CD4-positive, alpha-beta T cell treated with Interleukin-12 subunit alpha and Interleukin-12 subunit beta, for 1 hour (primary cell): ENCODE measurements around the gene GNAQ.

Experiments used
- DNase-seq: peaks from one replicate; pipeline ENCODE4 v3.0.0-alpha.2; 2020

Gene GNAQ

DNA sequence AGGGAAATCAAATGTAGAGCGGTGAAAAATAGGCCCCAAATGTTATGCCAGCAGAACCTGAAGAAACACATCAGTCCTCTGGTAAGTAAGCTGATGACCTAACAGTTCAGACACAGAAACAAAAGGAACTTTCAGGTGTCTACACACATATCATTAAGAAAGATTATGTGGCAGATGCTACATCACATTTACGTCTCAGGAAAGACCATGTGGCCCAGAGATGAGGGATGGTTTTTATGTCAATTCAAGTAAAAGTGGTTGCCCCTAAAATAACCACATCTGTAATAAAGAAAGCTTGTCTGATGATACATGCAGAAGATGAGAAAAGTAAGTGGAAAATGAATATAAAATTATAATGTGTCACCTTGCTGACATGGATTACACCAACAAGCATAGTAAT, 31.4 kb downstream of the GNAQ start:
- no peak for DNase-seq

DNA sequence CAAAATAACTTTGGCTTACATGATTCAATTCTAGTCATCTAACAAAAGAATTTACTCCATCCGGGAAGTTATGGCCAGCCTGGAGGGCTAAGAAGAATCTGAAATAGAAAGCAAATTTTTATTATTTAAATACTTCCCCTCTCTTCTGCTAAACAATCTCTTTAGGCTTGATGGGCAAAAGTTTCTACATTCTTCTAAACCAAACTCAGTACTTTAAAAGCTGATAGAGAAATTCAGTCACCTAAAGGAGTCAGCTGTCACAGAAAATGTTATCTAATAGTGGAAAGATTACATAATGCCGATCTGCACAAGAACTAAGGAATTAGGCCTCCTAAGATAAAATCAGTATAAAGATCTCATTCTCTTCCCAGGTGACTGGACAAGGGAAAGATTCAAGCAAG, 32.4 kb downstream of the GNAQ start:
- DNase-seq, result no peak

GRCh38 chr9:77997611-77998284, 33.9 kb downstream of the GNAQ start:
- DNase-seq, result no peak

DNA sequence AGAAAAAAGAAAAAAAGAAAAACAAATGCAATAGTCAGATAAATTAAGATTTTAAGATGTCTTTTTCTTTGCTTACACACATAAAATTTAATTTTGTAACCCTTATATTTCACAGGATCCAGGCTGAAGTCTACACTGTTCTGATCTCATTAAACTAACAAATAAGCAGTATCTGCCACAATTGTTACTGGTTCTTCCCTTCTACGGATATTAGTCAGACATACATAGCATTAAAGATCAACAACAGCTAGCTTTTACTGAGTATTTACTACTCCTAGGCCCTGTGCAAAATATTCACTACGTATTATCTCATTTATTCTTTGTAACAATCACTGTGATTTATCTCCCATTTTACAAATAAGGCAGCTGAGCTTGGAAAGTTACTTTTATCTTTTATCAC, 34.9 kb downstream of the GNAQ start:
- DNase-seq, result no peak

DNA sequence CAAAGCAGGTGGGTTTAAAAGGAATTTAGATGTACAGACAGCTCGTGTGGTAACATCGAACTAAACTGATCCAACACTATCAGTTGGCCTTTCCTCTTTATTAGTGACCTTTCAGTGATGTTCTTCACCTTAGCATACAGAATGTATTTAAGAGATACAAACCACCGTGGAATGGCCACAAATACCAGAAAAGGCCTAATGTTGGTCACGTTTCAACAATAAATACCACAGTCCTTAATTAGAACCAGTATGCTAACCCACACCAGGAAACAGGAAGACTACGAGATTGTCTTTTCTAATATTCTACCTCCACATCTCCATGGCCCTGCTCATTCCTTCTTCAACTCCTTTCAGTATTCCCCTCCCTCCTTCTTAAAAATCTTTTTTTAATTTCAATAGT, 40.4 kb downstream of the GNAQ start:
- no peak for DNase-seq

DNA sequence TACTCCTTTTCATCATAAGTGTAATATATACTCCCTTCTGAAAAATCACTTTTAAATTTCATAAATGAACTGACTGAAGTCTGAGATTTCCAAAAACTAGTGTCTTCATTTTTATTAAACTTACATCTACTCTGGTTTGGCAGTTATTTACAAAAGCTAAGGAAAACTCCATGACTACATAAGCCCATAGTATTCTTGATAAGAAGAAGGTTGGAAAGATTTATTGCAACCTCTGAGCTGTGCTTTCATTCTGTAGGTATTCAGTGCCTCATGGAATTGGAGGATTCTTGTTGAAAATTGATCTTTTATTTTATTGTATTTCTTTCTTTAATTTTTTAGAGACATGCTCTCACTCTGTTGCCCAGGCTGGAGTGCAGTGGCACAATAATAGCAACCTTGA, 41.7 kb downstream of the GNAQ start:
- DNase-seq, result no peak

DNA sequence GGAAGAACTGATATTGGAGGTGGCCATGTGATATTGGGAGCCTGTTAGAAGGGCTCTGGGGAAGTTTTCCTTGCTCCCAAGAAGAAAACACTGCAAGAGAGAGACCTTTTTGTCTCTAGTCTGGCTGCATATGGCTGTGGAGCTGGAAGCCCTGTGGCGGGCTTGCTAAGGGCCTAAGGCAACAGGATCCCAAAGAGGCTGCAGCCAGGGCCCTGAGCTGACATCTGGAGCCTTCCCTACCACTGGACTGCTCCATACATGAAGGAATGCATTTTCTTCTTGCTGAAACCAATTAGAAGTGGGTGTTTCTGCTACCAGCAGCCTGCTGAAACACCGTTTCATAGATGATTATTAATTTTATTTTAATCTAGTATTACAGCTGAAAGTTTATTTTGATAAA, 42.2 kb downstream of the GNAQ start:
- DNase-seq, result no peak

DNA sequence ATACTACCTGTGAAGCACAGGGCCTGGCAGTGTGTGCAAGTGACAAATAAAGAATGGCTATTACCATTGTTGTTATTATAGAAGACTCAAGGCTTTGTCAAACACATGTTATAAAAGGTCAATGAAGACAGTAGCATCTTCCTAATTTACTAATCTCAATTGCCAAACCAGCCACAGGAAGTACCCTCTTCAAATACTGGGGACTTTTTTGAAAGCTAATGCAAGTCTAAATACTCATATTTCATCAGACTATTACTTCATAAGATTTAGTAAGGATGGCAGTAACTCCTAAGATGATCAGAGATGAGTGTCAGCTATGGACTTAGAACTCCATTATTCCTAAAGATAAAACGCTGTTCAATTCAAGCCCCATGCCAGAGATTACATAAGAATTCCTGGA, 43.0 kb downstream of the GNAQ start:
- DNase-seq, result no peak

- DNase-seq, result no peak
These were observed 43.6 kb downstream of the GNAQ start for GRCh38 chr9:77987880-77988525.

DNA sequence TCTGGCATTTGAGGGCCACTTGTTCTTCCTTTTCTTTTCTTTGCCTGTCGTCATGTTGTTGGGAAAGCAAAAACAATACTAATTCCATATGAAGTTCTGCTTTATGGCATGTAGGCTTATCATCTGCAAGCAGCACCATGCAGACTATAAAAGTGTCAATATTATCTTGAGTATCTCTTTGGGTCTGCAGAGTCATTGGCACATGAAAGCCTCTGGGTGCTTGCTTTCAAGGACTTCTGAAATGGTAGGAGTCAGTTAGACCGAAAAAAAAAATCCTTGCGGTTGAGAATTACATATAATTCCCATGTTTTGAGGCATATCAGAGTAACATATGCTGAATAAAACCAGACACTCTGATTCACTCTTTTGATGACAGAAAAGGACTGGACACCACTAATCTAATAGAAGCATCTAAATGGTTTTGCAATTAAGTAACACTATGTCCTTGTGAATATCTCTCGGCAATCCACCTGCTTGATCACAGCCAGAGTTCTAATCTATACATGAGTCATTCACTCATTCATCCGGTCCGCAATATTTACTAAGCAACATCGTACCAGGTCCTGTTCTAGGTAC, 44.4 kb downstream of the GNAQ start:
- DNase-seq, result no peak

DNA sequence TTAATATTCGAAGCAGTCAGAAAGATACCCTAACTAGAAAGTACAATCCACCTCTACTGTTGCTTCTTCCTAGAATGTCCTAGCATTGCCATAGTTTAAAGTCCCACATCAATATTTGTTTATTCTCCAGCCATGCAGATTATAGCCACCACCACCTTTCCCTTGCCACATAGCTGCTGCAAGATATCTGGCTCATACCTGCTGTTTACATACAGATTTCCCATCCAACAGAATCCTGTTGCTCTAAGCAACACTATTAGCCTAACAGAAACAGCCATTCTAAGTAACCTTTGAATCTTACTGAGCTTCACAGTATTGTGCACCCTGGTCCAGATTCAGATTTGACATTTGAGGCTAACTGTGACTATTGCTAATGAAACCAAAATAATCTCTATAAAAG, 45.6 kb downstream of the GNAQ start:
- DNase-seq, result no peak

- no peak for DNase-seq
These were observed 48.3 kb downstream of the GNAQ start for GRCh38 chr9:77983320-77983662.

DNA sequence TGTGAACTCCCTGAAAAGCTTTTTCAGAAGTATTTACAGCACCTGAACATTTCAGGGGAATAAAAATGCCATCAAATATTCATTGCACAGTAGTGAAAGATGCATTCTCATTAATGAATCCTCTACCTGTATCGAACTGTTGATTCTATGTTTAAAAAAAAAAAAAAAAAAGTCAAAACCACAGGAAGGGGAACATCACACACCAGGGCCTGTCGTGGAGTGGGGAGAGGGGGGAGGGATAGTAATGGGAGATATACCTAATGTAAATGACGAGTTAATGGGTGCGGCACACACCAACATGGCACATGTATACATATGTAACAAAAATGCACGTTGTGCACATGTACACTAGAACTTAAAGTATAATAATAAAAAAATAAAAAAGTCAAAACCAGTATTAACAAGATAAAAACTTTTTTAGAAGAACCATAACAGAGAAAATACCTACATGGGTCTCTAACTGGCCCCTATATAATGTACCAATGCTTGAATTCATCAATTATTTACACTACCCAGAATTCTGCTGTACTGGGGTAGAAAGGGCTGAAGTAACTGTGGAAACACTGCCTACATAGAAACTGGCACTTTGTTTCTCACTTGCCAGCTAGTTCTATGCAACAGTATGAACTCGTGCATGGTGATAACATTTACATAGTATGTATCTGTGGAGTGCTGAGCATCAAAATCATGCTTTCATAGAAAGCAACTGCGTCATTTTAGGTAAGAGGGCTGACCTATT, 48.9 kb downstream of the GNAQ start:
- DNase-seq, result no peak

- DNase-seq, result no peak
These were observed 49.7 kb downstream of the GNAQ start for GRCh38 chr9:77981907-77982306.

GRCh38 chr9:77981332-77981731, 50.3 kb downstream of the GNAQ start:
- no peak for DNase-seq

DNA sequence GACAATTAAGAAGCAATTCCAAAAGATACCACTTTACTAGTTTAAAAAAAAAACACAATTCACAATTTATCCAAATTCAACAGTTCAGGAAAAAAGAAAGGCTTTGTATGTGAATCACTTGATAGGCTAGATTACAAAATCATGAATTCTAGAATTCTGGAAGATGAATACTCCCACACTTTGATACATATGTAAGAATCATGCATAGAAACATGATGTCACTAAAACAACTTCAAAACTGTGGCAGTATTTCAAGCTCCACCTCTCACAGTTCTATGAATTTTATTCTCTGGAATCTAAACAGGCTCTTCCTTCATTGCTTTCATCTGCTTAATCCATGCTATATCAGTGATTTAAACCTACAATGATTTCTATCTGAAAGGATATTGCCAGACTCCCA, 51.0 kb downstream of the GNAQ start:
- DNase-seq, result no peak

GRCh38 chr9:77978086-77978781, 53.4 kb downstream of the GNAQ start:
- no peak for DNase-seq

DNA sequence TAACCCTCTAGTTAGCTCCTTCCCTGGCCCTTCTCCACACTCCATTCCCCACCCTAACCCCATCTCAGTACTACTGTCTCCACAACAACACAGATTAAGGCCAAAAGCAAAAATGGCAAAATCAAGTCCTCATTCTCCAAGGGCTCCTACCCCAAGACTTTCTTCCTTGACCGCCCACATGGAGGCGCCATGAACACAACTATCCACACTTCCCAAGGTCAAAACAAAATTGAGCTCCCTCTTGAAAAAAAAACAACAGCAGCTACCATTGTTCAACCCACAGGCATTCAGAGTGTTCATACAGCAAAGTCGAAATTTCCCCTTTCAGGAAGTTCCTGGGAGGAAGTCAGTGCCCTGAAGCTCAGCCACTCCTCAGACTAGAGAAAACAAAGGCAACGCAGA, 54.4 kb downstream of the GNAQ start:
- DNase-seq, result peak; percentile 62

GRCh38 chr9:77975806-77976205, 55.8 kb downstream of the GNAQ start:
- no peak for DNase-seq

- DNase-seq, result no peak
These were observed 56.6 kb downstream of the GNAQ start for GRCh38 chr9:77975036-77975435.

DNA sequence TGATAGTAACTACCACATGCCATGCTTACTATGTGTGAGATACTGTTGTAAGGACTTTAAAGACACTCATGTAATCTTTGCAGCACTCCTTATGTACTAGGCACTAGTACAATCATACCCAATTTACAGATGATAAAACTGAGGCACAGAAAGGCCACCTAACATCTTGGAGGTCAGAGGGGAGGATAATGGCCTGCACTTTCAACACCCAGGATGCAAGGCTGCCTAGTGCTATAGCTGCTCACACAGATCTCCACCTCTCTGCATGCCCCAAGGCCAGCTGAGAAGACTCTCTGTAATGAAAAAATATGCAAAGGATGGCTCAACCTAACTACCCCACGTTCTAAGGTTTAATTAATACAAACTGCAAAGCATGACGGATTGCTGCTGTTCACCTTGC, 57.2 kb downstream of the GNAQ start:
- DNase-seq, result no peak

- no peak for DNase-seq
These were observed 62.5 kb downstream of the GNAQ start for GRCh38 chr9:77969083-77969482.

DNA sequence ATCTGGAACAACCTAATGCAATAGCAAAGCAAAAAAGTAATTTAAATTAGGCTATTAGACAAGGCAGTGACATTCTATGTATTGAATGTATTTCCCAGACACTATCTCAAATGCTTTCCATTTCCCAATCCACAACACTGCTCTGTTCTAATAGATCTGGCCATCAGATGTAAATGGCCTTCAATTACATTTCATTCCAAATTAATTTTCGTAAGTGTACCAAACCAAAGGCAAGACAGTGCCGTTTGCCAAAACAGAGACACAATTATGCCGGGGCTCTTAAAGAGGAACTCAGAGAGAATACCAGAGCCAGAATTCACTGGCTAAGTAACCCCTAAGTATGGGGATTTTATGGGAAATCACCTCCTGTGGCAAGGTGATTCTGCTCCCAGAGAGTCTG, 63.1 kb downstream of the GNAQ start:
- no peak for DNase-seq

- no peak for DNase-seq
These were observed 64.9 kb downstream of the GNAQ start for GRCh38 chr9:77966718-77967117.
